Endothelial cell of umbilical vein (primary cell): Measurements from ENCODE around the gene NALCN. TPM values are rescaled to one million over a fixed set of nuclear protein-coding genes. Genes with fewer than 3 reads are reported as not detected.

Source experiments
- BruUV-seq: library from RNA; stranded (reverse); fragments of 400-500 nt; replicated peaks from 2 replicates; lab custom pipeline; 2021; lab: Mats Ljungman, UMichigan
- CTCF ChIA-PET: fragments of 300-600, 350-600 bp; sonication (Branson Sonifier 250); formaldehyde crosslinking; loops from one replicate; lab custom pipeline; 2021; ENCODE audit warnings: antibody characterized with exemption, inconsistent platforms; lab: Charles Lee
- POLR2A ChIA-PET: fragments of 300-600, 350-600 bp; sonication (Branson Sonifier 250); formaldehyde crosslinking; loops from one replicate; lab custom pipeline; 2021; ENCODE audit warnings: antibody characterized with exemption, inconsistent platforms; lab: Charles Lee
- DNase-seq: peaks from one replicate; pipeline ENCODE4 v3.0.0-alpha.2; 2011; ENCODE audit warnings: low read depth, low spot score
- FAIRE-seq: peaks from 2 replicates; lab custom pipeline; 2011; peaks lifted over from hg19 to GRCh38; lab: Jason Lieb, UNC
- H2AFZ ChIP-seq: 2 replicates; pipeline ENCODE4 v1.6.0; 2012; ENCODE audit warnings: low read depth, low read length, control low read depth, inconsistent platforms
- H3K27ac ChIP-seq: 2 replicates; pipeline ENCODE4 v1.5.1; 2011; ENCODE audit warnings: low read depth, mild to moderate bottlenecking, control low read depth, low read length, moderate library complexity; ENCODE audit not compliant: insufficient read depth
- H3K27me3 ChIP-seq, 2 experiments: 2 replicates each; pipeline versions ENCODE4 v1.6.0 to v1.6.1; 2011; ENCODE audit warnings: low read length in 2 of 2, mixed read lengths in 1 of 2; ENCODE audit not compliant: control insufficient read depth in 2 of 2, insufficient read depth in 2 of 2
- H3K36me3 ChIP-seq, 2 experiments: 2 replicates in 1 of 2; 3 replicates in 1 of 2; pipeline ENCODE4 v1.5.1; 2011; ENCODE audit warnings: low read length in 2 of 2, mild to moderate bottlenecking in 1 of 2, moderate library complexity in 1 of 2; ENCODE audit not compliant: control insufficient read depth in 2 of 2, insufficient read depth in 2 of 2; ENCODE audit errors: extremely low read depth in 1 of 2
- H3K4me1 ChIP-seq: 3 replicates; pipeline ENCODE4 v1.5.1; 2011; ENCODE audit warnings: mild to moderate bottlenecking, low read length; ENCODE audit not compliant: control insufficient read depth, insufficient read depth; ENCODE audit errors: extremely low read depth
- H3K4me2 ChIP-seq: 2 replicates; pipeline ENCODE4 v1.6.1; 2011; ENCODE audit warnings: low read length, control low read depth, mixed read lengths; ENCODE audit not compliant: insufficient read depth
- H3K4me3 ChIP-seq, 3 experiments: fragments of 200-600 bp in 1 of 3; sonication (generic), shearing (Covaris generic) in 1 of 3; replicated peaks in 1 of 3; 2 replicates each; pipeline ENCODE4 v1.5.1; 2011 to 2016; ENCODE audit warnings: control low read depth in 3 of 3, low read length in 3 of 3, mild to moderate bottlenecking in 2 of 3, inconsistent platforms in 1 of 3, low read depth in 1 of 3, moderate library complexity in 1 of 3; ENCODE audit not compliant: insufficient read depth in 1 of 3
- H3K79me2 ChIP-seq: 2 replicates; pipeline ENCODE4 v1.6.0; 2012; ENCODE audit warnings: low read length, inconsistent platforms; ENCODE audit not compliant: control insufficient read depth, insufficient read depth
- H3K9ac ChIP-seq: replicated peaks from 2 replicates; pipeline ENCODE3; 2011; ENCODE audit warnings: low read length, control low read depth; ENCODE audit not compliant: insufficient read depth; ENCODE audit errors: extremely low read depth
- H3K9me1 ChIP-seq: replicated peaks from 3 replicates; pipeline ENCODE4 v1.6.0; 2011; ENCODE audit warnings: mild to moderate bottlenecking, low read length; ENCODE audit not compliant: control insufficient read depth, insufficient read depth; ENCODE audit errors: extremely low read depth
- H3K9me3 ChIP-seq: replicated peaks from 2 replicates; pipeline ENCODE4 v1.5.1; 2012; ENCODE audit warnings: low read length, inconsistent platforms; ENCODE audit not compliant: control insufficient read depth, insufficient read depth
- H4K20me1 ChIP-seq: replicated peaks from 2 replicates; pipeline ENCODE3; 2011; ENCODE audit warnings: mild to moderate bottlenecking, low read length; ENCODE audit not compliant: control insufficient read depth, insufficient read depth; ENCODE audit errors: extremely low read depth
- EZH2 ChIP-seq: IDR thresholded peaks from 2 replicates; pipeline ENCODE4 v1.6.1; 2012; ENCODE audit warnings: borderline replicate concordance, low read depth, mild to moderate bottlenecking, moderate library complexity, low read length, inconsistent platforms; ENCODE audit not compliant: severe bottlenecking
- FOS ChIP-seq: IDR thresholded peaks from 2 replicates; pipeline ENCODE4 v1.6.1; 2011; ENCODE audit warnings: mild to moderate bottlenecking, low read length, moderate library complexity, borderline replicate concordance; ENCODE audit not compliant: insufficient read depth
- GATA2 ChIP-seq: IDR thresholded peaks from 2 replicates; pipeline ENCODE4 v1.7.0; 2011; ENCODE audit warnings: low read depth, mild to moderate bottlenecking, moderate library complexity, mixed read lengths, low read length; ENCODE audit not compliant: insufficient read length, insufficient read depth
- JUN ChIP-seq: IDR thresholded peaks from 2 replicates; pipeline ENCODE4 v1.6.1; 2011; ENCODE audit warnings: borderline replicate concordance, low read depth; ENCODE audit not compliant: insufficient read length, insufficient read depth
- MYC ChIP-seq: IDR thresholded peaks from one replicate; pipeline ENCODE4 v1.6.1; 2011; ENCODE audit warnings: mild to moderate bottlenecking, low read depth, low read length
- POLR2A ChIP-seq: IDR thresholded peaks from 2 replicates; pipeline ENCODE4 v1.6.1; 2012; ENCODE audit warnings: low read depth, mild to moderate bottlenecking, control low read depth, low read length
- POLR2AphosphoS5 ChIP-seq: IDR thresholded peaks from 2 replicates; pipeline ENCODE4 v1.6.1; 2012; ENCODE audit warnings: low read depth, mild to moderate bottlenecking, control low read depth, low read length, moderate library complexity; ENCODE audit not compliant: insufficient read depth
- dilution Hi-C: fragments of 300-500 bp; cut with MboI; formaldehyde crosslinking; loops from one replicate; pipeline ENCODE4 v1.15.0; 2019; ENCODE audit warnings: low sequenced_read_pairs; ENCODE audit not compliant: extremely low pct_ligation_motif_present
- intact Hi-C: fragments of 100-400 bp; cut with micrococcal nuclease; formaldehyde crosslinking; loops from one replicate; pipeline ENCODE4 v1.10.0; 2022
- polyA plus RNA-seq, 4 experiments: library from polyadenylated mRNA; depleted of rRNA in 3 of 4; stranded (reverse) in 3 of 4; unstranded in 1 of 4; fragments of >200 nt; gene quantifications; 2 replicates each; pipeline versions ENCODE4 v1.2.1 to v1.2.3, GENCODE V29; 2011 to 2012; ENCODE audit warnings: missing spikeins in 1 of 4
- total RNA-seq: library from RNA; stranded (reverse); gene quantifications from 2 replicates; pipeline ENCODE4 v1.2.3, GENCODE V29; 2021
- TF ChIP-seq, protein P1 (sequence below): IDR thresholded peaks from 2 replicates; pipeline ENCODE4 v1.6.1; 2011; ENCODE audit not compliant: insufficient read depth, insufficient read length
- TF ChIP-seq, protein P2 (sequence below), 2 donors: IDR thresholded peaks; 1 replicate in 1 of 2; 2 replicates in 1 of 2; pipeline ENCODE4 v1.5.1; 2011; ENCODE audit warnings: low read length in 2 of 2, mild to moderate bottlenecking in 2 of 2, moderate library complexity in 2 of 2, control low read depth in 1 of 2, inconsistent platforms in 1 of 2, low read depth in 1 of 2; ENCODE audit not compliant: insufficient read depth in 1 of 2; ENCODE audit errors: extremely low read depth in 1 of 2

Gene NALCN
- total and polyA plus RNA-seq, 2 donors (not counting 3 experiments of a cell fraction or from before 2014, with no cell fraction given), result 3.3 to 4.4 TPM

GRCh38 chr13:101339202-101339601, 77.1 kb downstream of the NALCN start:
- ChIA-PET CTCF (interaction anchor here (1.3 kb wide), 1 partner anchor 12 kb away, joined by 3 read pairs; no protein-coding TSS in a partner anchor), POLR2A (no interaction called here)
- no peaks in the 10 kb centered on the region for H3K9me1 ChIP-seq
- peaks cover 14% of the 10 kb centered on the region for H3K4me1 ChIP-seq
- H3K27me3 ChIP-seq, result no peaks in the 10 kb centered on the region
- H3K9me3 ChIP-seq, result peaks cover 4% of the 10 kb centered on the region
- intact Hi-C loops, result no loop called here
- H3K79me2 ChIP-seq, result no peaks in the 10 kb centered on the region
- DNase-seq (no peak), FAIRE-seq (no peak)
- BruUV-seq, result no TSS peak
- H3K27ac ChIP-seq, result no peak overlapping the region
- no peaks in the 10 kb centered on the region for H4K20me1 ChIP-seq
- no peak overlapping the region for H3K9ac ChIP-seq
- no peaks in the 10 kb centered on the region for H3K36me3 ChIP-seq
- no peak overlapping the region for H3K4me3 ChIP-seq
- TF ChIP-seq EZH2 (no peak), JUN (no peak), GATA2 (no peak), MYC (no peak), POLR2AphosphoS5 (no peak), POLR2A (no peak), FOS (no peak)
- TF ChIP-seq, protein P1, sequence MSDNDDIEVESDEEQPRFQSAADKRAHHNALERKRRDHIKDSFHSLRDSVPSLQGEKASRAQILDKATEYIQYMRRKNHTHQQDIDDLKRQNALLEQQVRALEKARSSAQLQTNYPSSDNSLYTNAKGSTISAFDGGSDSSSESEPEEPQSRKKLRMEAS, result no peak
- TF ChIP-seq, protein P2, sequence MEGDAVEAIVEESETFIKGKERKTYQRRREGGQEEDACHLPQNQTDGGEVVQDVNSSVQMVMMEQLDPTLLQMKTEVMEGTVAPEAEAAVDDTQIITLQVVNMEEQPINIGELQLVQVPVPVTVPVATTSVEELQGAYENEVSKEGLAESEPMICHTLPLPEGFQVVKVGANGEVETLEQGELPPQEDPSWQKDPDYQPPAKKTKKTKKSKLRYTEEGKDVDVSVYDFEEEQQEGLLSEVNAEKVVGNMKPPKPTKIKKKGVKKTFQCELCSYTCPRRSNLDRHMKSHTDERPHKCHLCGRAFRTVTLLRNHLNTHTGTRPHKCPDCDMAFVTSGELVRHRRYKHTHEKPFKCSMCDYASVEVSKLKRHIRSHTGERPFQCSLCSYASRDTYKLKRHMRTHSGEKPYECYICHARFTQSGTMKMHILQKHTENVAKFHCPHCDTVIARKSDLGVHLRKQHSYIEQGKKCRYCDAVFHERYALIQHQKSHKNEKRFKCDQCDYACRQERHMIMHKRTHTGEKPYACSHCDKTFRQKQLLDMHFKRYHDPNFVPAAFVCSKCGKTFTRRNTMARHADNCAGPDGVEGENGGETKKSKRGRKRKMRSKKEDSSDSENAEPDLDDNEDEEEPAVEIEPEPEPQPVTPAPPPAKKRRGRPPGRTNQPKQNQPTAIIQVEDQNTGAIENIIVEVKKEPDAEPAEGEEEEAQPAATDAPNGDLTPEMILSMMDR (IDR thresholded peaks at IDR 0.05; ENCODE audit: extremely low read depth in 1 of 2, insufficient read depth in 1 of 2, low read depth in 1 of 2, low read length in 2 of 2), result no peak
- no peak overlapping the region for H3K4me2 ChIP-seq
- dilution Hi-C loops, result no loop called here
- no peak overlapping the region for H2AFZ ChIP-seq
